Nephron (organoid): ENCODE results near the gene PKNOX2.

Experiments
- H3K27ac Mint-ChIP-seq, 3 experiments: 2 replicates each; pipeline ENCODE4 v1.8.0; 2020; ENCODE audit warnings: mixed read lengths in 3 of 3, mild to moderate bottlenecking in 2 of 3, moderate library complexity in 1 of 3
- H3K27me3 Mint-ChIP-seq: 2 replicates; pipeline ENCODE4 v1.8.0; 2021; ENCODE audit warnings: low read depth, mild to moderate bottlenecking, moderate library complexity, mixed read lengths
- H3K36me3 Mint-ChIP-seq: 2 replicates; pipeline ENCODE4 v1.8.0; 2020; ENCODE audit warnings: low read depth, mixed read lengths
- H3K4me1 Mint-ChIP-seq: 2 replicates; pipeline ENCODE4 v1.8.0; 2020; ENCODE audit warnings: mixed read lengths
- H3K4me3 Mint-ChIP-seq, 3 experiments: 2 replicates each; pipeline ENCODE4 v1.8.0; 2020; ENCODE audit warnings: mild to moderate bottlenecking in 3 of 3, mixed read lengths in 3 of 3, moderate library complexity in 2 of 3
- H3K9me3 Mint-ChIP-seq: 2 replicates; pipeline ENCODE4 v1.8.0; 2020; ENCODE audit warnings: mixed read lengths
- CTCF ChIP-seq, 3 experiments: fragments of 200-600 bp; sonication (generic); IDR thresholded peaks; one replicate each; pipeline ENCODE4 v1.5.0; 2021; ENCODE audit warnings: antibody characterized with exemption in 3 of 3; ENCODE audit not compliant: unreplicated experiment in 3 of 3

The PKNOX2 gene

GRCh38 chr11:125325196-125325595 lies 160.6 kb downstream of the PKNOX2 start:
- no peak for TF ChIP-seq CTCF (IDR thresholded peaks at IDR 0.05; ENCODE audit: unreplicated experiment in 3 of 3)
- no peaks in the 10 kb centered on the region for H3K36me3 Mint-ChIP-seq

GRCh38 chr11:125326126-125326525 lies 161.6 kb downstream of the PKNOX2 start:
- H3K36me3 Mint-ChIP-seq: no peaks in the 10 kb centered on the region
- H3K9me3 Mint-ChIP-seq: no peaks in the 10 kb centered on the region
- no peak overlapping the region for H3K4me3 Mint-ChIP-seq
- H3K4me1 Mint-ChIP-seq: peaks cover 48% of the 10 kb centered on the region
- H3K27me3 Mint-ChIP-seq: peaks cover 4% of the 10 kb centered on the region
- H3K27ac Mint-ChIP-seq: no peak overlapping the region
- TF ChIP-seq CTCF (IDR thresholded peaks at IDR 0.05; ENCODE audit: unreplicated experiment in 3 of 3): no peak

More at GRCh38 chr11:125325196-125325595, 160.6 kb downstream of the PKNOX2 start:
- no peak overlapping the region for H3K27ac Mint-ChIP-seq
- H3K4me1 Mint-ChIP-seq: peaks cover 40% of the 10 kb centered on the region
- no peak overlapping the region for H3K4me3 Mint-ChIP-seq
- peaks cover 4% of the 10 kb centered on the region for H3K27me3 Mint-ChIP-seq
- H3K9me3 Mint-ChIP-seq: no peaks in the 10 kb centered on the region

GRCh38 chr11:125327518-125328224 lies 163.1 kb downstream of the PKNOX2 start:
- peaks cover 7% of the 10 kb centered on the region for H3K36me3 Mint-ChIP-seq
- peaks cover 58% of the 10 kb centered on the region for H3K4me1 Mint-ChIP-seq
- H3K27ac Mint-ChIP-seq: peak overlapping the region; percentile 20 to 68 (median 36)
- H3K9me3 Mint-ChIP-seq: no peaks in the 10 kb centered on the region
- no peak for TF ChIP-seq CTCF (IDR thresholded peaks at IDR 0.05; ENCODE audit: unreplicated experiment in 3 of 3)
- H3K27me3 Mint-ChIP-seq: peaks cover 4% of the 10 kb centered on the region
- H3K4me3 Mint-ChIP-seq: no peak overlapping the region

- Mint-ChIP-seq H3K4me3 (no peak overlapping the region), H3K9me3 (no peaks in the 10 kb centered on the region), H3K4me1 (peaks cover 62% of the 10 kb centered on the region), H3K27ac (peak overlapping the region; percentile 20 to 68 (median 36)), H3K27me3 (peaks cover 4% of the 10 kb centered on the region), H3K36me3 (peaks cover 11% of the 10 kb centered on the region)
- TF ChIP-seq CTCF (IDR thresholded peaks at IDR 0.05; ENCODE audit: unreplicated experiment in 3 of 3): no peak
Measured at GRCh38 chr11:125328225-125328580, 163.7 kb downstream of the PKNOX2 start.

GRCh38 chr11:125329786-125330185 lies 165.2 kb downstream of the PKNOX2 start:
- H3K36me3 Mint-ChIP-seq: peaks cover 16% of the 10 kb centered on the region
- TF ChIP-seq CTCF (IDR thresholded peaks at IDR 0.05; ENCODE audit: unreplicated experiment in 3 of 3): no peak
- H3K27ac Mint-ChIP-seq: peak overlapping the region in 2 of 3 experiments; percentile 49 to 64
- H3K9me3 Mint-ChIP-seq: no peaks in the 10 kb centered on the region
- H3K4me3 Mint-ChIP-seq: no peak overlapping the region
- H3K4me1 Mint-ChIP-seq: peaks cover 71% of the 10 kb centered on the region
- no peaks in the 10 kb centered on the region for H3K27me3 Mint-ChIP-seq
